Measurements from ENCODE around the gene RAB11FIP3.

DNA sequence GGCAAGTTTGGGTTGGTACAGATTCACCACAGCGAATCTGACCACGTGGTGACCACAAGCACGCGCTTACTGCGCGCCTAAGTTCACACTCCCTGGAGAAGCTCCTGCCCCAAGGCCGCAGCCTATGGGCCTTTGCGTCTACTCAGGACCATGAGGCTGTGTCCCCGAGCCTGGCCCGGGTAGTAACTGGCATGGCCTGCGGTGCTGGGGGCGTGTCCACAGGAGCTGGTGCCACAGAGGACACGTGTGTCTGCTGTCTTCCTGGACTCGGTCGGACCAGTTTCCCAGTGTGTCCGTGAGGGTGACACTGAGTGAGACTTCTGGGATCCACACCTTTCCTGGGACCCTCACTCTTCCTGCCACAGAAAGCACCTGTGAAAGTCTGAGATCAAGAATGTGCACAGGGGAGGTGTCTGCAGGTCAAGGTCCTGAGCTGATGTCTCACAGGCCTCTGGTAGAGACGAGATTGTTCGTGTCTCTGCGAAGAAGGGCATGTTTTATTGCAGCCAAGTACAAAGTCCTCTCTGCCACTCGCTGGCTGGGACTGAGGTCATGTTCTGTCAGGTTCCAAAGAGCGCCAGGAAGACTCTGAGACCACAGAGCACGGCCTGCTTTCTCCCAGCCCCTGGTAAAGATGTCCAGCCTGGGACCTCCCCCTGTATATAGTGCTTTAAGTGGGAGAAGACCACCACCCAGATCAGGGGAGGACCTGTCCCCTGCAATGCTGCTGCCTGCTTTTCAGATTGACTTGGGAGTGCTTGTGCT is 76.9 kb downstream of the RAB11FIP3 start:
- no peak for TF ChIP-seq EZH2 (IDR thresholded peaks at IDR 0.05; ENCODE audit: borderline replicate concordance, low read length)
- TF ChIP-seq, protein P1, sequence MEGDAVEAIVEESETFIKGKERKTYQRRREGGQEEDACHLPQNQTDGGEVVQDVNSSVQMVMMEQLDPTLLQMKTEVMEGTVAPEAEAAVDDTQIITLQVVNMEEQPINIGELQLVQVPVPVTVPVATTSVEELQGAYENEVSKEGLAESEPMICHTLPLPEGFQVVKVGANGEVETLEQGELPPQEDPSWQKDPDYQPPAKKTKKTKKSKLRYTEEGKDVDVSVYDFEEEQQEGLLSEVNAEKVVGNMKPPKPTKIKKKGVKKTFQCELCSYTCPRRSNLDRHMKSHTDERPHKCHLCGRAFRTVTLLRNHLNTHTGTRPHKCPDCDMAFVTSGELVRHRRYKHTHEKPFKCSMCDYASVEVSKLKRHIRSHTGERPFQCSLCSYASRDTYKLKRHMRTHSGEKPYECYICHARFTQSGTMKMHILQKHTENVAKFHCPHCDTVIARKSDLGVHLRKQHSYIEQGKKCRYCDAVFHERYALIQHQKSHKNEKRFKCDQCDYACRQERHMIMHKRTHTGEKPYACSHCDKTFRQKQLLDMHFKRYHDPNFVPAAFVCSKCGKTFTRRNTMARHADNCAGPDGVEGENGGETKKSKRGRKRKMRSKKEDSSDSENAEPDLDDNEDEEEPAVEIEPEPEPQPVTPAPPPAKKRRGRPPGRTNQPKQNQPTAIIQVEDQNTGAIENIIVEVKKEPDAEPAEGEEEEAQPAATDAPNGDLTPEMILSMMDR (conservative IDR thresholded peaks at IDR 0.05 in 1 of 2, IDR thresholded peaks at IDR 0.05 in 1 of 2; ENCODE audit: extremely low read depth in 1 of 2, insufficient read depth in 1 of 2, low read depth in 1 of 2, low read length in 2 of 2), result no peak
